Gastroesophageal sphincter (tissue), 3 donors: Measurements from ENCODE around the gene GLI3.

Experiments used
- POLR2A ChIP-seq, 2 donors: fragments of 450-650 bp; IDR thresholded peaks; one replicate each; pipeline ENCODE4 v1.6.1; 2017; ENCODE audit warnings: antibody characterized with exemption in 2 of 2, mild to moderate bottlenecking in 2 of 2, moderate library complexity in 1 of 2
- POLR2AphosphoS5 ChIP-seq: sonication (generic); formaldehyde crosslinking; IDR thresholded peaks from one replicate; pipeline ENCODE4 v1.6.1; 2017; ENCODE audit warnings: antibody characterized with exemption
- TF ChIP-seq, protein P1 (sequence below), 4 experiments: fragments of 200-600 bp in 2 of 4; fragments of 450-650 bp in 2 of 4; sonication (generic) in 1 of 4; IDR thresholded peaks; one replicate each; pipeline ENCODE4 v1.5.1; 2017 to 2019; ENCODE audit warnings: antibody characterized with exemption in 4 of 4, mild to moderate bottlenecking in 2 of 4, moderate library complexity in 2 of 4

DNA sequence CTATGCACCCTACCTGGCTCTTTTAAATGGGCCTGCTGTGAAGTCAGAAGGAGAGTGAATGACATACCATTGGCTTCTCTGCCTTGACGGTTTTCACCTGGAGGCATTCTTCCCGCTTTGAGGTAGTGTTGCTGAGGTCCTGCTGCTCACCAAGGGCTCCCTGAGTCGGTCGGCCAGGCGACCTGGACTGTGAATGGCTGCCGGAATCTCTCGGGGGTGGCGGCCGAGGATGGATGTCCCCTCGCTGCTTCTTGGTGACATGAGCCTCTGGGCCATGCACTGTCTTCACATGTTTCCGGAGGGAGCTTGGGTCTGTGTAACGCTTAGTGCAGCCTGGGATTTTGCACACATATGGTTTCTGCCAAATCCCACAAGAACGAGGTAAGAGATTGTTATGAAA is 264.7 kb downstream of the GLI3 start:
- TF ChIP-seq, protein P1, sequence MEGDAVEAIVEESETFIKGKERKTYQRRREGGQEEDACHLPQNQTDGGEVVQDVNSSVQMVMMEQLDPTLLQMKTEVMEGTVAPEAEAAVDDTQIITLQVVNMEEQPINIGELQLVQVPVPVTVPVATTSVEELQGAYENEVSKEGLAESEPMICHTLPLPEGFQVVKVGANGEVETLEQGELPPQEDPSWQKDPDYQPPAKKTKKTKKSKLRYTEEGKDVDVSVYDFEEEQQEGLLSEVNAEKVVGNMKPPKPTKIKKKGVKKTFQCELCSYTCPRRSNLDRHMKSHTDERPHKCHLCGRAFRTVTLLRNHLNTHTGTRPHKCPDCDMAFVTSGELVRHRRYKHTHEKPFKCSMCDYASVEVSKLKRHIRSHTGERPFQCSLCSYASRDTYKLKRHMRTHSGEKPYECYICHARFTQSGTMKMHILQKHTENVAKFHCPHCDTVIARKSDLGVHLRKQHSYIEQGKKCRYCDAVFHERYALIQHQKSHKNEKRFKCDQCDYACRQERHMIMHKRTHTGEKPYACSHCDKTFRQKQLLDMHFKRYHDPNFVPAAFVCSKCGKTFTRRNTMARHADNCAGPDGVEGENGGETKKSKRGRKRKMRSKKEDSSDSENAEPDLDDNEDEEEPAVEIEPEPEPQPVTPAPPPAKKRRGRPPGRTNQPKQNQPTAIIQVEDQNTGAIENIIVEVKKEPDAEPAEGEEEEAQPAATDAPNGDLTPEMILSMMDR (IDR thresholded peaks at IDR 0.05) = no peak
- no peak for TF ChIP-seq POLR2A (IDR thresholded peaks at IDR 0.05)
- no peak for TF ChIP-seq POLR2AphosphoS5
